Glutamatergic neuron (in vitro differentiated cells): ENCODE measurements around the gene KDM1A. TPM values are rescaled to one million over a fixed set of nuclear protein-coding genes. Genes with fewer than 3 reads are reported as not detected.

Source experiments
- DNase-seq: peaks from one replicate; pipeline ENCODE4 v3.0.0; 2022
- H3K27ac Mint-ChIP-seq: one replicate; pipeline ENCODE4 v1.8.0; 2020; ENCODE audit warnings: mild to moderate bottlenecking, mixed read lengths, inconsistent platforms; ENCODE audit not compliant: unreplicated experiment
- H3K27me3 Mint-ChIP-seq: one replicate; pipeline ENCODE4 v1.8.0; 2020; ENCODE audit warnings: mild to moderate bottlenecking, moderate library complexity, mixed read lengths, inconsistent platforms; ENCODE audit not compliant: unreplicated experiment
- H3K36me3 Mint-ChIP-seq: one replicate; pipeline ENCODE4 v1.8.0; 2020; ENCODE audit warnings: mild to moderate bottlenecking, mixed read lengths, inconsistent platforms; ENCODE audit not compliant: unreplicated experiment
- H3K4me1 Mint-ChIP-seq: one replicate; pipeline ENCODE4 v1.8.0; 2020; ENCODE audit warnings: mild to moderate bottlenecking, low read depth, mixed read lengths, inconsistent platforms; ENCODE audit not compliant: unreplicated experiment
- H3K4me3 Mint-ChIP-seq: one replicate; pipeline ENCODE4 v1.8.0; 2020; ENCODE audit warnings: mild to moderate bottlenecking, mixed read lengths, inconsistent platforms; ENCODE audit not compliant: unreplicated experiment
- H3K9me3 Mint-ChIP-seq: one replicate; pipeline ENCODE4 v1.8.0; 2020; ENCODE audit warnings: mild to moderate bottlenecking, moderate library complexity, mixed read lengths, inconsistent platforms; ENCODE audit not compliant: unreplicated experiment
- CTCF ChIP-seq: fragments of 200-600 bp; sonication (generic); IDR thresholded peaks from one replicate; pipeline ENCODE4 v1.5.0; 2021; ENCODE audit not compliant: partially characterized antibody, unreplicated experiment
- total RNA-seq: library from RNA; stranded (reverse); fragmentation: NEBNext Ultra II Directional; extraction: Animal tissue kit (Norgen Biotek cat#: 25700); gene quantifications from one replicate; pipeline ENCODE4 v1.2.1, GENCODE V29; 2021; ENCODE audit not compliant: unreplicated experiment

The KDM1A gene
- total RNA-seq, 1 donor from 2014 or later, result 301 TPM

DNA sequence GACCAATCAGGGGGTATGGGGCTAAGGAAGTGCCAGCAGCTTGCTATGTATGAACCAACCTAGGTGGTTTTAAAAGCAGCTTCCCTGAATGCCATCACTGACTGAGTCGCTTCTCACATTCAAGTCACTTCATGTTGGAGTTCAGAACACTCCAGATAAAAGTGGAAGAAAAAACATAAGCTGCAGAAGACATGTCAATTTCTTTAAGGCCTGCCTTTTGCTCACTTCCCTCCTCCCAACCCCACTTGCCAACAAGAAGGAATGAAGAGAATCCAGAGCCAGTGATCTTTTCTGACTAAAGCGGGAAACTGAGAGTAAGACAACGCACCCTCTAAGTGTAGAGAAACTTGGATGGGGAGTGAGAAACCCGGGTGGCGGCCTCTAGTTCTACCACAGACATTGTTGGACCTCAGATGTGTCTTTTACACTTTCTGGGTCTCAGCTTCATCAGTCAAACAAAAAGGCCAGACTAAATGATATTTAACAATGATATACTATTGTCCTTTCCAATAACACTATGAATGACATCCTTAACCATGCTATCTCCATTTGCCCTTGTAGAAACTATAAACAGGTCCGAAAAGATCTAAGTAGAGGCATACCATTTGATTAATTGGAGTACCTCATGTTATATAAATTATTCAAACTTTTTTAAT, 95.3 kb downstream of the KDM1A start:
- H3K27ac Mint-ChIP-seq, result no peak overlapping the region
- H3K36me3 Mint-ChIP-seq, result no peaks in the 10 kb centered on the region
- H3K4me1 Mint-ChIP-seq, result peaks cover 8% of the 10 kb centered on the region
- no peak overlapping the region for H3K4me3 Mint-ChIP-seq
- DNase-seq, result no peak
- H3K27me3 Mint-ChIP-seq, result peaks cover 4% of the 10 kb centered on the region
- H3K9me3 Mint-ChIP-seq, result peaks cover 4% of the 10 kb centered on the region
- TF ChIP-seq CTCF, result no peak

DNA sequence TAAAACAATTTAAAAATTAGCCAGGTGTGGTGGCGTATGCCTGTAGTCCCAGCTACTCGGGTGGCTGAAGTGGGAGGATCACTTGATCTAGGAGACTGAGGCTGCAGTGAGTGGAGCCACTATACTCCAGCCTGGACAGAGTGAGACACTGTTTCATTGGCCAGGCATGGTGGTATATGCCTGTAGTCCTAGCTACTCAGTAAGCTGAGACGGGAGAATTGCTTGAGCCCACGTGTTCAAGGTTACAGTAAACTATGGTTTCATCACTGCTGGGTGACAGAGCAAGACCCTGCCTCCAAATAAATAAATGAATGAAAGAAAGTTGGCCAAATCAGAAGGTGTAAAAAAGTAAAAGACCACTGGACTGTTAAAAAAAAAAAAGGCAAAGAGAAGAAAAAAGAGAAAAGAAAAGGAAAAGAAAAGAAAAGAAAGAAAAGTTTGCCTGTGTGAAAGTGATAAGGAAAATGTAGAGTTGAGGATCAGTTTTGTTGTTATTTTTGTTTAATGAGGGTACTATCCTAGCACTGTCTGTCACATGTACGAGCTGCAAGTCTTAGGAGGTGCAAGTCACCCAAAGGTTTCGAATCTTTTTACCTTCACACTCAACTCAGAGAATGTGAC, 97.1 kb downstream of the KDM1A start:
- Mint-ChIP-seq H3K27me3 (peaks cover 4% of the 10 kb centered on the region), H3K9me3 (no peaks in the 10 kb centered on the region), H3K36me3 (no peaks in the 10 kb centered on the region), H3K27ac (no peak overlapping the region), H3K4me1 (peaks cover 6% of the 10 kb centered on the region), H3K4me3 (no peak overlapping the region)
- no peak for TF ChIP-seq CTCF
- no peak for DNase-seq

DNA sequence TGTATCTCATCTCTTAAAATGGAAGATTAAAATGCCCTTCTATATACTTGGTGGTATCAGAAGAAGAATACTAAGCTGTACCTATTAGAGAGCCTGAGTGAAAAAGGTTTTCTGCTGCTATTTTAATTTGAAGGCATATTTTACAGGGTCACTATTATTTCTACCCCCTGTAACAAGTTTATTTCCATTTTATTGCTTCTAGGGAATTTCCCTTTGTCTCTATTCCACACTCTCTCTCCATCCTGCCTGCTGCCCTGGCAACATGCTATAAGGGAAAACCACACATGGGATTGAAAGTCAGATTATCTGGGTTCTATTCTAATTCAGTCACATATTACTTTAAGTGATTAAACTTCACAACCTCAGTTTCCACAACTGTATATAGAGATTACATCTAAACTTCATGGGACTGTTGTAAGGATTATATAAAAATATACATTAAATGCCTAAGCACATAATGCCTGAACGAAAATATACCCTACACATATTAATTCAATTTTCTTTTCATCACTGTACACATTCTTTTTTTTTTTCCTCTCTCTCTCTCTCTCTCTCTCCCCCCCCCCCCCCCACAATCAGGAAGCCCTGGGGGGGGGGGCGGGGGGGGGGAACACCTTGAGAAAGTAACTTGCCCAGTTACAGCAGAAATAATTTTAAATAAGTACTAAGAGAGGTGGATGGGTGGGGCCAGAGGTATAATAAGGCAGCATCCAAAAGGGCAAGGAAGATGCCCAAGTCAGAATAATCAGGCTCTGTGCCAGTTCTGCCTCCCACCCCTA, 97.8 kb downstream of the KDM1A start:
- H3K27ac Mint-ChIP-seq, result no peak overlapping the region
- H3K4me3 Mint-ChIP-seq, result no peak overlapping the region
- peaks cover 6% of the 10 kb centered on the region for H3K4me1 Mint-ChIP-seq
- H3K9me3 Mint-ChIP-seq, result no peaks in the 10 kb centered on the region
- no peak for TF ChIP-seq CTCF
- no peaks in the 10 kb centered on the region for H3K36me3 Mint-ChIP-seq
- H3K27me3 Mint-ChIP-seq, result no peaks in the 10 kb centered on the region
- DNase-seq, result no peak

DNA sequence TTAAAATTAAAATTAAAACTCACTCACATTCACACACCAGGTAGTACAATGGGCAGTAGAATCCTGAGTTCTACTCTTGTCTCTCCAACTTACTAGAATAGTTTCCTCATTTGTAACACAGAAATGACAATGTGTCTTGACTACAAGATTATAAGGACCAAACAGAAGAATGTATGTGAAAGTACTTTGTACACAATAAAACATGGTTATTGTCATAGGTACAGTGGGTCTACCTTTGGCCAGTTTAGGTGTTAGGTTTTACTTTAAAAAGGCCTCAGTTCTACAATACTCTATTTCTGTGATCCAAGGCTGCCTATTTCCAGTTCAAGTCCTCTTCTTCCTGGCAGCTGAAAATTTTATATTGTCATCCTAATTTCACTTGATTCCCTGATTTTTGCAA, 99.1 kb downstream of the KDM1A start:
- Mint-ChIP-seq H3K9me3 (no peaks in the 10 kb centered on the region), H3K27ac (no peak overlapping the region), H3K36me3 (no peaks in the 10 kb centered on the region), H3K4me3 (no peak overlapping the region), H3K27me3 (no peaks in the 10 kb centered on the region), H3K4me1 (peaks cover 9% of the 10 kb centered on the region)
- DNase-seq, result no peak
- no peak for TF ChIP-seq CTCF
